GM18505 (cell line): ENCODE measurements around the gene NLGN4Y.

ENCODE experiments used
- ATAC-seq: cut with Tn5 transposase; IDR thresholded peaks from one replicate; pipeline ENCODE4 v1.9.1; 2021; ENCODE audit not compliant: unreplicated experiment
- POLR2A ChIP-seq: IDR thresholded peaks from 4 replicates; pipeline ENCODE4 v1.6.1; 2011; ENCODE audit warnings: borderline replicate concordance; ENCODE audit not compliant: insufficient read depth, insufficient read length; ENCODE audit errors: extremely low read depth

NLGN4Y gene

GRCh38 chrY:14524272-14525231 lies at the start of gene NLGN4Y:
TSS of gene NLGN4Y (plus strand) at chrY:14524529. CDS start at chrY:14622120, 97,591 bp downstream.
- no peak for TF ChIP-seq POLR2A
- ATAC-seq, result no peak

GRCh38 chrY:14485935-14486334 lies 38.4 kb upstream of the NLGN4Y start:
- no peak for ATAC-seq
- TF ChIP-seq POLR2A, result no peak

- no peak for TF ChIP-seq POLR2A
- ATAC-seq, result no peak
Measured at GRCh38 chrY:14490226-14490625, 34.1 kb upstream of the NLGN4Y start.

GRCh38 chrY:14498071-14498470 lies 26.3 kb upstream of the NLGN4Y start:
- no peak for ATAC-seq
- no peak for TF ChIP-seq POLR2A

- no peak for ATAC-seq
- TF ChIP-seq POLR2A, result no peak
Measured at GRCh38 chrY:14504592-14504991, 19.7 kb upstream of the NLGN4Y start.

GRCh38 chrY:14522379-14522950 lies 1.9 kb upstream of the NLGN4Y start:
- no peak for TF ChIP-seq POLR2A
- ATAC-seq, result no peak

- no peak for TF ChIP-seq POLR2A
- ATAC-seq, result no peak
Measured at GRCh38 chrY:14523491-14524271, 648 bp upstream of the NLGN4Y start.

- no peak for ATAC-seq
- no peak for TF ChIP-seq POLR2A
Measured at GRCh38 chrY:14525315-14525714, 986 bp downstream of the NLGN4Y start.

GRCh38 chrY:14528361-14528760 lies 4.0 kb downstream of the NLGN4Y start:
- ATAC-seq, result no peak
- no peak for TF ChIP-seq POLR2A

- TF ChIP-seq POLR2A, result no peak
- no peak for ATAC-seq
Measured at GRCh38 chrY:14536703-14537102, 12.4 kb downstream of the NLGN4Y start.

GRCh38 chrY:14543506-14543905 lies 19.2 kb downstream of the NLGN4Y start:
- ATAC-seq, result no peak
- no peak for TF ChIP-seq POLR2A

GRCh38 chrY:14581294-14581693 lies 57.0 kb downstream of the NLGN4Y start:
- TF ChIP-seq POLR2A, result no peak
- no peak for ATAC-seq

GRCh38 chrY:14586725-14587124 lies 62.4 kb downstream of the NLGN4Y start:
- no peak for TF ChIP-seq POLR2A
- no peak for ATAC-seq

GRCh38 chrY:14601372-14601771 lies 77.0 kb downstream of the NLGN4Y start:
- no peak for ATAC-seq
- TF ChIP-seq POLR2A, result no peak

GRCh38 chrY:14617625-14618024 lies 93.3 kb downstream of the NLGN4Y start:
- no peak for ATAC-seq

More at GRCh38 chrY:14617625-14618024, 93.3 kb downstream of the NLGN4Y start:
- no peak for TF ChIP-seq POLR2A
